ENCODE data around the gene NR4A2. TPM values are rescaled to one million over a fixed set of nuclear protein-coding genes. Genes with fewer than 3 reads are reported as not detected.
A peak's percentile ranks its signal among the peaks of the same experiment; 100 is the strongest.

Gene NR4A2
- total RNA-seq, 4 donors from 2014 or later, result 0.42 to 2.8 (median 2.5) TPM

- H3K36me3 ChIP-seq, result no peaks in the 10 kb centered on the region
- intact Hi-C loops (cut with DNase I), result loop anchor here (2.0 to 10.0 kb wide), 3 partner anchors 58 to 692 kb away; partner anchors contain the start of gene GPD2
- H3K4me1 ChIP-seq, result peaks cover 11 to 42% (median 38%) of the 10 kb centered on the region in 4 donors
- no peaks in the 10 kb centered on the region for H3K27me3 ChIP-seq
- peak; percentile 96 for DNase-seq (ENCODE audit: extremely low spot score)
- H3K27ac ChIP-seq (replicated peaks in 1 of 4), result peak overlapping the region; percentile 99 to 100 (median 100)
- WGBS, result 2% methylated on average over 33 of the region's 86 CpGs
- H3K9me3 ChIP-seq, result no peaks in the 10 kb centered on the region
- peak overlapping the region; percentile 90 to 93 (median 92) for H3K4me3 ChIP-seq
- TF ChIP-seq POLR2AphosphoS5 (IDR thresholded peaks at IDR 0.05) (peak; percentile 90 to 93), POLR2A (IDR thresholded peaks at IDR 0.05; ENCODE audit: low read depth) (peak; percentile 79), EP300 (IDR thresholded peaks at IDR 0.05) (peak; percentile 68), CTCF (IDR thresholded peaks at IDR 0.05) (no peak)
Observed at GRCh38 chr2:156342254-156343095, 10.0 kb upstream of the NR4A2 start.

GRCh38 chr2:156341452-156342253, 9.1 kb upstream of the NR4A2 start:
- Histone ChIP-seq H3K4me1 (peaks cover 11 to 42% (median 38%) of the 10 kb centered on the region in 4 donors), H3K4me3 (peak overlapping the region; percentile 90 to 93 (median 92)), H3K9me3 (no peaks in the 10 kb centered on the region), H3K36me3 (no peaks in the 10 kb centered on the region), H3K27me3 (no peaks in the 10 kb centered on the region), H3K27ac (replicated peaks in 1 of 4) (peak overlapping the region; percentile 99 to 100 (median 100))
- peak; percentile 97 for DNase-seq (ENCODE audit: extremely low spot score)
- intact Hi-C loops (cut with DNase I), result loop anchor here (2.0 to 10.0 kb wide), 3 partner anchors 59 to 693 kb away; partner anchors contain the start of gene GPD2
- TF ChIP-seq CTCF (IDR thresholded peaks at IDR 0.05) (no peak), POLR2AphosphoS5 (IDR thresholded peaks at IDR 0.05) (peak; percentile 94 to 96), EP300 (IDR thresholded peaks at IDR 0.05) (no peak), POLR2A (IDR thresholded peaks at IDR 0.05; ENCODE audit: low read depth) (peak; percentile 86)
- WGBS, result 0% methylated on average over 42 of the region's 62 CpGs

GRCh38 chr2:156340804-156341451, 8.4 kb upstream of the NR4A2 start:
- 4% methylated on average over 15 of the region's 15 CpGs for WGBS
- no peak for TF ChIP-seq POLR2AphosphoS5 (IDR thresholded peaks at IDR 0.05)
- TF ChIP-seq POLR2A (IDR thresholded peaks at IDR 0.05; ENCODE audit: low read depth), result no peak
- no peak for TF ChIP-seq CTCF (IDR thresholded peaks at IDR 0.05)
- no peak for TF ChIP-seq EP300 (IDR thresholded peaks at IDR 0.05)

GRCh38 chr2:156340377-156340776, 7.9 kb upstream of the NR4A2 start:
- Histone ChIP-seq H3K27ac (replicated peaks in 1 of 4) (peak overlapping the region; percentile 99 to 100 (median 100)), H3K36me3 (no peaks in the 10 kb centered on the region), H3K4me1 (peaks cover 11 to 49% (median 46%) of the 10 kb centered on the region in 4 donors), H3K9me3 (no peaks in the 10 kb centered on the region), H3K4me3 (peak overlapping the region in 1 of 4 donors; percentile 92), H3K27me3 (no peaks in the 10 kb centered on the region)
- WGBS, result 42% methylated on average over 1 of the region's 1 CpG
- intact Hi-C loops (cut with DNase I), result loop anchor here (10.0 kb wide), 1 partner anchor 694 kb away; no protein-coding TSS in a partner anchor
- no peak for DNase-seq (ENCODE audit: extremely low spot score)
- TF ChIP-seq POLR2A (IDR thresholded peaks at IDR 0.05; ENCODE audit: low read depth) (no peak), EP300 (IDR thresholded peaks at IDR 0.05) (no peak), POLR2AphosphoS5 (IDR thresholded peaks at IDR 0.05) (no peak), CTCF (IDR thresholded peaks at IDR 0.05) (no peak)

More at GRCh38 chr2:156340804-156341451, 8.4 kb upstream of the NR4A2 start:
- no peak for DNase-seq (ENCODE audit: extremely low spot score)
- Histone ChIP-seq H3K4me3 (peak overlapping the region; percentile 90 to 93 (median 92)), H3K27me3 (no peaks in the 10 kb centered on the region), H3K9me3 (no peaks in the 10 kb centered on the region), H3K4me1 (peaks cover 11 to 45% (median 42%) of the 10 kb centered on the region in 4 donors), H3K36me3 (no peaks in the 10 kb centered on the region), H3K27ac (replicated peaks in 1 of 4) (peak overlapping the region; percentile 99 to 100 (median 100))
- intact Hi-C loops (cut with DNase I), result loop anchor here (10.0 kb wide), 1 partner anchor 694 kb away; no protein-coding TSS in a partner anchor

Measured in esophagus muscularis mucosa (tissue), 4 donors.